ENCODE data around the gene KLHL26.

DNA sequence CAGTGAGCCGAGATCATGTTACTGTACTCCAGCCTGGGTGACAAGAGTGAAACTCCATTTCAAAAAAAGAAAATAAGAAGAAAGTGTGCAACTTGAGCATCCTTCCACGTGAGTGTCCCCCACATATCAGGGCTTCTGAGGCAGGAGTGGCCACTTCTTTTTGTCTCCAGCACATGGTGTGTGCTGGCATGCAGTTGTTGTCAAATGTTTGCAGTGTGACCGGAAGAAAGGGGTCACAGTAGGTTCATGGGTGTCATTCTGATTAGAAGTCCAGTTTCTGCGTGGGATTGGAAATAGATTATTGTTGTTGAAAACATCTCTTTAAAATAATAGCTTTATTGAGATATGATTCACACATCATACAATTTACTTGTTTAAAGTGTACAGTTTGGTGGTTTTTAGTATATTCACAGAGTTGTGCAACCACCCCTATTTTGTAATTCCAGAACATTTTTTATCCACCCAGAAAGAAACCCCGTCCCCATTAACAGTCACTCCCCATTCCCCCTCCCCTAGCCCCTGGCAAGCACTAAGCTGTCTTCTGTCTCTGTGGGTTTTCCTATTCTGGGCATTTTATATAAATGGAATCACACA lies 48.9 kb downstream of the KLHL26 start:
- TF ChIP-seq, protein P1, sequence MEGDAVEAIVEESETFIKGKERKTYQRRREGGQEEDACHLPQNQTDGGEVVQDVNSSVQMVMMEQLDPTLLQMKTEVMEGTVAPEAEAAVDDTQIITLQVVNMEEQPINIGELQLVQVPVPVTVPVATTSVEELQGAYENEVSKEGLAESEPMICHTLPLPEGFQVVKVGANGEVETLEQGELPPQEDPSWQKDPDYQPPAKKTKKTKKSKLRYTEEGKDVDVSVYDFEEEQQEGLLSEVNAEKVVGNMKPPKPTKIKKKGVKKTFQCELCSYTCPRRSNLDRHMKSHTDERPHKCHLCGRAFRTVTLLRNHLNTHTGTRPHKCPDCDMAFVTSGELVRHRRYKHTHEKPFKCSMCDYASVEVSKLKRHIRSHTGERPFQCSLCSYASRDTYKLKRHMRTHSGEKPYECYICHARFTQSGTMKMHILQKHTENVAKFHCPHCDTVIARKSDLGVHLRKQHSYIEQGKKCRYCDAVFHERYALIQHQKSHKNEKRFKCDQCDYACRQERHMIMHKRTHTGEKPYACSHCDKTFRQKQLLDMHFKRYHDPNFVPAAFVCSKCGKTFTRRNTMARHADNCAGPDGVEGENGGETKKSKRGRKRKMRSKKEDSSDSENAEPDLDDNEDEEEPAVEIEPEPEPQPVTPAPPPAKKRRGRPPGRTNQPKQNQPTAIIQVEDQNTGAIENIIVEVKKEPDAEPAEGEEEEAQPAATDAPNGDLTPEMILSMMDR (IDR thresholded peaks at IDR 0.05), result no peak
- no peak for TF ChIP-seq POLR2A (IDR thresholded peaks at IDR 0.05)

All from thyroid gland (tissue), 4 donors.